Vein endothelial cell (primary cell): ENCODE results near the gene FMNL2. TPM values are rescaled to one million over a fixed set of nuclear protein-coding genes. Genes with fewer than 3 reads are reported as not detected.

Experiments used
- small RNA-seq: library from RNA; depleted of rRNA; stranded (forward); fragments of <200 nt; gene quantifications from one replicate; pipeline ENCODE3, GENCODE V24; 2012
- total RNA-seq: library from RNA; depleted of rRNA; stranded (reverse); fragments of >200 nt; gene quantifications from 2 replicates; pipeline ENCODE4 v1.2.3, GENCODE V29; 2012

FMNL2 gene
- 36.9 and 50.9 TPM in 2 replicates for total RNA-seq

DNA sequence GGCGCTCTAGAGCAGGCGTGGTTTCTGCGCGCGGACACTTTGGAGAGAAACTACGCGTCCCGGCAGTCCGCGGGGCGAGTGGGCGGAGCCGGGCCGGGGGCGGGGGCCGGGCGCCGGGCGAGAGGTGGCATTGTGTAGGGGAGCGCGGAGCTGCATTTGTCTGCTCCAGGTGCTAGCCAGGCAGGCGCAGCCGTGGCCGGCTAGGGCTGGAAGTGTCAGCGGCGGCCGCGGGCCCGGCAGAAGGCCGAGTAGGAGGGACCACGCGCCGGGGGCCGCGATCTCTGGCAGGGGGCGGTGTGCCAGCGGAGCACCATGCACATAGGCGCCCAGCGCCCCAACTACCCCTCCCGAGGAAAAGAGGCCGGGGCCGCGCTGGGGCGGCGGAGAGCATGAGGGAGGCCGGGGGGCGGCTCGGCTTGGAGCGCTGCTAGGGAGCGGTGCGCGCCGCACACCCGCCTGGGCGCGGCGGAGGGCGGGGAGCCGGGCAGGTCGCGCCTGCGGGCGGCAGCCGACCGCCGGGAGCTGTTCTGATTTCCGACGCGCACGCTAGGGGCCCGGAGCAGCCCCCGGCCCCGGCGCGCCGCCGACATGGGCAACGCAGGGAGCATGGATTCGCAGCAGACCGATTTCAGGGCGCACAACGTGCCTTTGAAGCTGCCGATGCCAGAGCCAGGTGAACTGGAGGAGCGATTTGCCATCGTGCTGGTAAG, at the start of gene FMNL2:
FMNL2 (plus strand) TSS at position 159 of the 710 bp plus-strand sequence.

Small RNAs within 50 kb of the gene (small RNA-seq; reads per million reads assigned to genes)
- not detected for gene AC012443.1

Other genes starting within 250 kb of the FMNL2 start
- 0.19 and 0.33 TPM in 2 replicates for gene CACNB4, start 236.1 kb upstream of the FMNL2 start, total RNA-seq
- 28.1 and 33.3 TPM in 2 replicates for gene STAM2, start 159.4 kb upstream of the FMNL2 start, total RNA-seq